ENCODE data around the gene TMF1.

GRCh38 chr3:68997887-68998286, 54.2 kb downstream of the TMF1 start:
- no peak for TF ChIP-seq EP300 (IDR thresholded peaks at IDR 0.05)
- TF ChIP-seq, protein P1, sequence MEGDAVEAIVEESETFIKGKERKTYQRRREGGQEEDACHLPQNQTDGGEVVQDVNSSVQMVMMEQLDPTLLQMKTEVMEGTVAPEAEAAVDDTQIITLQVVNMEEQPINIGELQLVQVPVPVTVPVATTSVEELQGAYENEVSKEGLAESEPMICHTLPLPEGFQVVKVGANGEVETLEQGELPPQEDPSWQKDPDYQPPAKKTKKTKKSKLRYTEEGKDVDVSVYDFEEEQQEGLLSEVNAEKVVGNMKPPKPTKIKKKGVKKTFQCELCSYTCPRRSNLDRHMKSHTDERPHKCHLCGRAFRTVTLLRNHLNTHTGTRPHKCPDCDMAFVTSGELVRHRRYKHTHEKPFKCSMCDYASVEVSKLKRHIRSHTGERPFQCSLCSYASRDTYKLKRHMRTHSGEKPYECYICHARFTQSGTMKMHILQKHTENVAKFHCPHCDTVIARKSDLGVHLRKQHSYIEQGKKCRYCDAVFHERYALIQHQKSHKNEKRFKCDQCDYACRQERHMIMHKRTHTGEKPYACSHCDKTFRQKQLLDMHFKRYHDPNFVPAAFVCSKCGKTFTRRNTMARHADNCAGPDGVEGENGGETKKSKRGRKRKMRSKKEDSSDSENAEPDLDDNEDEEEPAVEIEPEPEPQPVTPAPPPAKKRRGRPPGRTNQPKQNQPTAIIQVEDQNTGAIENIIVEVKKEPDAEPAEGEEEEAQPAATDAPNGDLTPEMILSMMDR (IDR thresholded peaks at IDR 0.05): no peak
- no peak for TF ChIP-seq POLR2A (IDR thresholded peaks at IDR 0.05)
